Germinal center (tissue), 1 donor: ENCODE measurements around the gene CDH4.

Experiments used
- DNase-seq: peaks from one replicate; pipeline ENCODE4 v3.0.0; 2012; ENCODE audit warnings: mixed read lengths, low spot score

Gene CDH4

DNA sequence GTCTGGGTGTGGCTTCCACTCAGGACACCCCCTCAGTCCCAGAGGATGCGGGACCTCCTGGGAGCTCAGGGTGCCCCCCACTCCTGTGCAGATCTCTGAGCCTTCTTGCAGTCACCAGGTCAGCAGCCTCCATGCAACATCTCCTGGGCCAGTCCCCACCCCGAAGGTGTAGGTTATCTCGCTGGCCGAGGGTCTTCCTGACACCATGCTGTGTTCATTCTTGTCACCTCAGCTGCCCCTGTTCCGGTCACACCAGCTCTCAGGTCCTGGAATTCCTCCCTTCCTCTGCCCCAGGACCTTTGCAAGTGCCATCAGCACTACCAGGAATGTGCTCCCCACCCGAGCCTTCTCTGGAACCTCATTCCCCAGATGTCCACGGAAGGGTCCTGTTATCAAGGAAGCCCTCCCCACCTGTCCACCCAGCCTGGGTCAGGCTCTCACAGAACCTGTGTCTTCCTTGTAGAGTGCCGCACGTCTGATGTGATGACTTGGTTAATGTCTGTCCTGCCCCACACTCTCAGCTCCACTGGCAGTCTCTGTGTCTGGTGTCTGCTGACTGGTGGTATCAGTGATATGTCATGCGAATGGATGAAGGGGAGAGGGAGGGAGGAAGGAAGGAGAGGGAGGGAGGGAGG lies 484.1 kb downstream of the CDH4 start:
- no peak for DNase-seq

GRCh38 chr20:61736751-61737310 lies 484.8 kb downstream of the CDH4 start:
- no peak for DNase-seq

DNA sequence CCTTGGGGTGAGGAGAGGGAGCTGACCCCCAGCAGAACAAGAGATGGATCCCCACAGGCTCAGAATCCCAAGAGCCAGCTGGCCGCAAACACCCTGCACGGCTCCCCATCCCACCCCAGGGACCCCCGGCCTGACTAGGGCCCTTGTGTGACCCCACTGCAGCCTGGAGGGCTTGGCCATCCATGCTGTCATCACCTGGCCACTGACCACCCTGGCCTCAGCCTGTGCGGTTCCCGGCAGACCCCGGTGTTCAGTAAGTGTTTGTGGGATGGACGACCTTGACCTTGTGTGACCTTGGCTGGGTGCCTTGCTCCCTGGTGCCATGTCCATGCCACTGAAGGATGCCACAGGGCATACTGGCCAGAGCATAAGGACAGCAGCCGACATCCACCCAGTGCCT lies 485.3 kb downstream of the CDH4 start:
- DNase-seq: no peak

DNA sequence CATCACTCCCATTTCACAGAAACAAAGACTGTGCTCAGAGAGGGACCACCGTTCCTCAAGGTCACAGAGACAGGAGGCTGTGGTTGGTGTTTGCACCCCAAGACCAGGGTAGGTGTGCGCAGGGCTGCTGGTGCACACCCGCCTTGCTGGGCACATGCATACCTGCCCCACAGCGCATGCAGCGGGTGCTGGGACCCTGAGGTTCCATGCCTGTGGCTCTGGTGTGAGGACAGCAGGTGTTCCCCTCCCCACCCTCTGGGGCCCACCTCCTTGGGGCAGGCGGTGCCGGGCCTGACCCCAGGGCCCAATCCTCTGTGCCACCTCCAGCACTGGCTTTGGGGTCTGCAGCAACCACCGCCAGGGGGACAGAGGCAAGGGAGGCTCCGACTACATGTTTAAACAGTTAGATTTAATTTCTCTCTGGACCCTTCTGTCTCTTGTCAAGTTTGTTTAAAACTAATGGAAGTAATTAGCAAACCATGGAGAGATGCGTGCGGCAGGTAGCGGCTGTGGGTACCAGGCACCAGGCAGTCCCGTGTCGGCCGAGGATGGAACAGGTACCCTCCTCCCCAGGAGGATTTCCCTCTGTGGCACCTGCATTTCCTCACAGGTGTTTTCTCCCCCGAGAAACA lies 485.9 kb downstream of the CDH4 start:
- no peak for DNase-seq

GRCh38 chr20:61738601-61739069 lies 486.6 kb downstream of the CDH4 start:
- no peak for DNase-seq

DNA sequence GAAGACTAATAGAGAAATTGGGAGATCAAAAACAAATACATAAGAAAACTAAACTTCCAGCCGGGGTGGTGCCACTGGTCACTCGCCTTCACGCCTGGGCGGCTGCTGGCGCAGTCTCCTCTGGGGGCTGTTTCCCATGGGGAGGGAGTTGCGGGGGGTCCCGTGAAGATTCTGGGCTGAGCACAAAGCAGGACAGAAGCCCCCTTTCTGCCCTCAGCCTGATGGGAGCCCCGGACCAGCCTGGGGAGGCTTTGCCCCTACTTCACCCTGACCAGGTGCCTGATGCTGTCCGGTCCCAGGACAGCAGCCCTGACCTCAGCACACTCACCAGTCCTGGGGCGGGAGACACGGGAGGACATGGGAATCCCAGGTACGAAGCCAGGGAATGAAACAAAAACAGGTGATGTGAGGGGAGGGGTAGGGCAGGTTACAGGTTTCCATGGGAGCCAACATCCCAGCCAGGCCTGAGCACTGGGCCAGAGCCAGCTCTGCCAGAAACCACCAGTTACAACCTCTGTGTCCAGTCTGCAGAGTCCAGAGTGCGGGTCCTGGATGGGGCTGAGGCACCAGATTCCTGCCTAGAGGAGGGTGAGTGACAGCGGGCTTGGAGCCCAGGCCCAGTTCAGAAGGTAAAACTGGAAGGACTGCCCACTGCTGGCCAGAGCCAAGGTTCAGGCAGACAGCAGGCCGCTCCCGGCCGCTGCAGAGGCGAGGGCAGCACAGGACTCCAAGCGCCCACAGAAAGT lies 487.2 kb downstream of the CDH4 start:
- no peak for DNase-seq

- DNase-seq: no peak
Observed at GRCh38 chr20:61739832-61740118, 487.7 kb downstream of the CDH4 start.

- no peak for DNase-seq
Observed at GRCh38 chr20:61742097-61742825, 490.2 kb downstream of the CDH4 start.

DNA sequence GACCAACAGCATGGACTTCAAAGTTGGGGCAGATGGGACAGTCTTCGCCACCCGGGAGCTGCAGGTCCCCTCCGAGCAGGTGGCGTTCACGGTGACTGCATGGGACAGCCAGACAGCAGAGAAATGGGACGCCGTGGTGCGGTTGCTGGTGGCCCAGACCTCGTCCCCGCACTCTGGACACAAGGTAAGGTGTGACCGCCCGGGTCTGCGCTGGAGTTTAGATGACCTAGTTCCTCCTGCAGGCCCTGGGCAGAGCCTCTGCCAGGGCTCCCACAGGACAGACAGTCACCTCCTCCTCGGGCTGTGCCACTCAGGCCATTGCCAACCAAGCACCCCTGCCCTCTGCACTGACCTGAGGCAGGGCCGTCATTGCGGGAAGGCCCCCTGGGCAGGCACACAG lies 491.5 kb downstream of the CDH4 start:
- DNase-seq: no peak

GRCh38 chr20:61744691-61745396 lies 492.8 kb downstream of the CDH4 start:
- DNase-seq: no peak

GRCh38 chr20:61745397-61746146 lies 493.5 kb downstream of the CDH4 start:
- no peak for DNase-seq

- no peak for DNase-seq
Observed at GRCh38 chr20:61746147-61746646, 494.1 kb downstream of the CDH4 start.

GRCh38 chr20:61746781-61747180 lies 494.7 kb downstream of the CDH4 start:
- DNase-seq: no peak

GRCh38 chr20:61748376-61748775 lies 496.3 kb downstream of the CDH4 start:
- DNase-seq: no peak

GRCh38 chr20:61749406-61750075 lies 497.5 kb downstream of the CDH4 start:
- no peak for DNase-seq

- no peak for DNase-seq
Observed at GRCh38 chr20:61750093-61750492, 498.0 kb downstream of the CDH4 start.

GRCh38 chr20:61752576-61752975 lies 500.5 kb downstream of the CDH4 start:
- DNase-seq: no peak

GRCh38 chr20:61753316-61753942 lies 501.4 kb downstream of the CDH4 start:
- DNase-seq: no peak

- DNase-seq: no peak
Observed at GRCh38 chr20:61753987-61754956, 502.2 kb downstream of the CDH4 start.
